Anterior cingulate cortex (tissue), 58 donors: ENCODE data around the gene FEV.

ENCODE experiments used
- DNase-seq, 58 donors: peaks; one replicate each; lab custom pipeline; 2025; lab: John Stamatoyannopoulos, UW

Gene FEV

DNA sequence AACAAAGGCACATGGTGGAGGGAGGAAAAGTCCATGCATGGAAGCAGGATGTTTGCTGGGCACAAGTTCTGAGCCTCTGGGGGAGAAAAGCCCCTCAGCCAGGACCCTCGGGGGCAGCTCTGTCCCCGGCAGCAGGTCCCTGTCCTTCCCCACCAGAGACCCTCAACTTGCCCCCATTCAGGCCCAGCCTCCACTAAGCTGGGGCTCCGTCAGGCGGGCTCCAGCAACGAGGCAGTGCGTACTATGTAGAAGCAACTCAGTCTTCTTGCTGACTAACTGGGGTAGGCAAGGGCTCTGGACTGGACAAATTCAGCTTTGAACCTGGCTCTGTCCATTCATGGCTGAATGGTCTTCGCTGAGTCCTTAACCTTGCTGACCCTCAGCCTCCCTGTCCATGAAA is 33.3 kb upstream of the FEV start:
- no peak for DNase-seq

GRCh38 chr2:219017201-219017931 is 32.4 kb upstream of the FEV start:
- peak in 53 of 58 donors; percentile 13 to 90 (median 66) for DNase-seq

DNA sequence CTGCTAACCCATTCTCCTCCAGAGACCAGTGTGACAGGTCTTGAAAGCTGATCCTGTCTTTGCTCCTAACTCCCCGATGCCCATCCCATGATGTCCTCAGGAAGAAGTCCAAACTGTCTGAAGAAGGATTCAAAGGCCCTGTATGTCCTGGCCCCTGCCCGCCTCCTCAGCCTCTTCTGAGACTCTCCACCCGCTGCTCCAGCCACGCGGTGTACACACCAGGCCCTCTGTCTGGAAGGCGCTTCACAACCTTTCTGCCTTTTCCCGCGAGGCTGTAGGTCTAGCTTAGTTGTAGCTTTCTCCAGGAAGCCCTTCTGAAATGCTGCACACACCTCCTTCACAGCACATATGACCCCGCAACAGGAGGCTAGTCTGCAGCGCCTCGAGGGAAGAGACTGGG is 31.7 kb upstream of the FEV start:
- DNase-seq = no peak

DNA sequence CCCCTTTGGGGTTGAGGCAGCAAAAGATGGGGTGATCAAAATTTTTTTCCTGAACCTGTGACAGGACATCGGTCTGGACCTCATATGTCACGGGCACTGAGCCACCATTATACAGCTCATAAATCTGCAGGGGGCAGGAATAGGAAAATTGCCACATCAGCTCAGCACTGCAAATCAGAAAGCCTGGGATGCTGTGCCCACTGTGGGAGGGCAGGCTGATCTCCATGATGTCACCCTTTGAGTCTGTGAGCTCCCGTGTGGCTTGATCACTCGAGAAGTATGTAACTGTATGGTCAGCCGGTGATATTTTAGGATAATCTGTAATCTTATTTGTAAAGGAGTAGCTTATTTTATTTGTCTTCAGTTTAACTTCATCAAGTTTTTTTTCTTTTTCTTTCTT is 25.9 kb upstream of the FEV start:
- no peak for DNase-seq

DNA sequence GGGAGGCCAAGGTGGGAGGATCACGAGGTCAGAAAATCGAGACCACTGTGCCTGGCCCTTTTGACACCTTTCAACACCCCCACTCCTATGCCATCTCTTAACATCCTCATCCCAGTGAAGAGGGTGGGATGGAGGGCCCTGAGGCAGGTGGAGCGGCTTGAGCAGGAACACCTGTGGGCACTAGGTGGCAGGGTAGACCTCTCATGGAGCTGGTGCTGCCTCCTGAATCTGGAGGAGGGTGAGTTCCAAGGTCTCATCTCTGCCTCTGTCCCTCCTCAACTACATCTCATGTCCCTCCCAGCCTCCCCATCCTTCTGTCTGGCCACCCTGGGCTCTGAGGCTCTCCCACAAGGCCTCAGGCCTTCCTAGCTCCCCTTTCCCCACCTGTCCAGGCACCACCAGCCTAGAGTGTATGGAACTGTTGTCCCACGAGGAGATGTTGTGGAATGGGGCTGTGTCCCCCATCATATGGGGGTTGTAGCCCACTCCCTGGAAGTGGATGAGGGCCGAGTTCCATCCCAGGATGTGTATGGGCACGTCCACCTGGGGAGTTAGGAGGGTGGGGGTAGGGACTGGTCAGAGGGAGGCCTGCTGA is 25.3 kb upstream of the FEV start:
- no peak for DNase-seq

DNA sequence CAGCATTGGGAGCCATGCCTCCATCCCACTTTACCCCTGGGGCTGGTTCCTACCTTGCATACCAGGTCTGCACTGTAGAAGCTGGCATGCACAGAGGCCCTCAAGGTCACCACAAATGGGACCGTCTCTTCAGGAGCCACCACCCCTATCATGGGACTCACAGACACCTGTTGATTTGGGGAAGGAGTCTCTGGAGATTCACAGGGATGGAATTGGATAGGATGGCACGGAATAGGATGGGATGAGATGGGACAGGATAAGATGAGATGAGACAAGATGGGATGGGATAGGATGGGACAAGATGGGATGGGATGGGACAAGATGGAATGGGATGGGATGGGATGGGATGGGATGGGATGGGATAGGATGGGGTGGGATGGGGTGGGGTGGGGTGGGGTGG is 24.3 kb upstream of the FEV start:
- DNase-seq = no peak

GRCh38 chr2:219003979-219004378 is 19.0 kb upstream of the FEV start:
- no peak for DNase-seq

GRCh38 chr2:219003267-219003634 is 18.3 kb upstream of the FEV start:
- no peak for DNase-seq

- peak in 4 of 58 donors; percentile 3 to 20 (median 6) for DNase-seq
These were observed 17.6 kb upstream of the FEV start for GRCh38 chr2:219002395-219003266.

- DNase-seq = no peak
These were observed 16.8 kb upstream of the FEV start for GRCh38 chr2:219001577-219002394.

DNA sequence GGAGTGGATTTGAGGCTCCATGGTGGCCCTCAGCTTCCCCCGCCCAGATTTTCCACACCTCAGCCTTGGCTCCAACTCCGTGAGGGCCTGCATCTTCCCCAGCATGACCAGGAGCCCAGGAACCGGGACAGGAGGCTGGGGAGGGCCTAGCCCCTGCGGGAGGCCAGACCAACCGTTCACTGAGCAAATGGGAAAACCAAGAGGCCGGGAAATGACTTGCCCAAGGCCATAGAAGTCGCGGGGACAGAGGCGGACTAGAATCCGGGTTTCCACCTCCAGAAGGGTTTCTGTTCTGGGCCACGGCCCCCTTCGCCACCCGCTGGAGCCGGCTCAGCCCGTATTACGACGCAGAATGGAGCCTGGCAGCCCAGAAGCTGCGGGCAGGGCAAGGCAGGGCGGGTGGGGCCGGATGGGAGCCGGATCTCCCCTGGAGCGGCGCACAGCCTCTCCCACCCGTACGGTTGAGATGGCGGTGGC is 16.2 kb upstream of the FEV start:
- DNase-seq = no peak

- no peak for DNase-seq
These were observed 15.6 kb upstream of the FEV start for GRCh38 chr2:219000569-219000960.

DNA sequence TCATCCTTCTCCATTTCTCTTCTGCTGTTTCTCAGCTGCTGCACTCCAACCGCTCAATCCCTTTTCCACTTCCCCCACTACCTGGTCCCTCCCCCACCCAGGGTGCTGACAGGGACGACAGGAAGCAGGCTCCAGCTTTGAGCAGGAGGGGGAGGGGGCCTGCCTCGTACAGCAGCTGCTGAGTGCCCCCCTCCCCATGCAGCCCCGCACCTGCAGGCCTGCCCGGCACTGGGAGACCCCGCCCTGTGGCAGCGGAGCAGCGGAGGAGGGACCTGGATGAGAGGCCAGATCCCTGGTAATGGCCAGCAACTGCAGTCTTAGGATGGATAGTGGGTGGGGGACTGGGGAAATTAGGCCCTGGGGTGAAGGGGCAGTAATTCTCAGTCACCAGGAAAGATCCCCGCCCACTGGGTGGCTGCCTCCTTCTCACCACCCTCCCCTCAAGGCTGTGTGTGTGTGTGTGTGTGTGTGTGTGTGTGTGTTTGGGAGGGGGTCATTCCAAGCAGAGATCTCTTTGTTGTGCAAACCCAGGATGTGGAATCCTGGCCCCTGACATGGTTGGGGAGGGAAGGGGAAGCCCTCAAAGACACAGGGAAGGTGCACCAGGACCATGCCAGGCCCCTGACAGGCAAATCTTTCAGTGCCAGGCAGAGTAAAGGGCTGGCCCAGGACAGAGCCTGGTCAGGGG is 15.0 kb upstream of the FEV start:
- no peak for DNase-seq

DNA sequence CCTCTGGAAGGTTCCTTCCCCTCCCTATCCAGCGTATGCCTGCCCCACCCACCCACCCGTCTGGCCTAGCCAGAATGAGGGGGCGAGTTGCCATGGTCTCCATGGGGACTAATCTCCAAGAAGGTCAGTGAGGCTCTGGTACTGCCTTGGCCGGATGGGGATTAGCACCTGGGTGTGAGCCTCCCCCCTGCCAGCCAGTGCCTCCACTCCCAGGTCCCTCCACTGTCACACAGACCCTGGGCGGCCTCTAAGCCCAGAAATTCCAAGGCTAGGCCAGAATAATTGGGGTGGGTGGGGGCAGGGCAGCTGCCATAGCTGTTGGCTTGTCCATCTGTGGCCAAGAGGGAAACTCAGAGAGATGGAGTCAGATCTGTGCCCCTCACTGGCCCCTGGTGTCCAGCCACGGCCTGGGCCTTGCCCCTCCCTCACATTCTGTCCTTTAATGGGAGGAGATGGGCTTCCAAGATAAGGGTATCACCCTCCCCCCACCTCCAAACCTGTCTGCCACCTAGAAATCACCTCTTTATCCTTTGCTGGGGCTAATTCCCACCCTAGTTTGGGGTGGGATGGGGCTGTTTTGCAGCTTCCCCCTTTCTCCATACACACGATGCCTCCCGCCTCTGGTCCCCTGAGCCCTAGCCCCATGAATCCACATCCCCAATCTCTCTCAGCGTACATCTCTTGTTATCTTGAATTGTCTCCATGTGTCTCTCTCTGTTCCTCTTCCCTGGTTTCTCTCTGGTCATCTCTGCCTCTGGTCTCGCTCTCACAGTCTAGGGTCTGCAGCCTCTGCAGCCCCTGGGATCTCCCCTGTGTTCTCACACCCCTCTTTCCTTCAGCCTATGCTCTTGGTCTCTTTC is 14.3 kb upstream of the FEV start:
- no peak for DNase-seq

DNA sequence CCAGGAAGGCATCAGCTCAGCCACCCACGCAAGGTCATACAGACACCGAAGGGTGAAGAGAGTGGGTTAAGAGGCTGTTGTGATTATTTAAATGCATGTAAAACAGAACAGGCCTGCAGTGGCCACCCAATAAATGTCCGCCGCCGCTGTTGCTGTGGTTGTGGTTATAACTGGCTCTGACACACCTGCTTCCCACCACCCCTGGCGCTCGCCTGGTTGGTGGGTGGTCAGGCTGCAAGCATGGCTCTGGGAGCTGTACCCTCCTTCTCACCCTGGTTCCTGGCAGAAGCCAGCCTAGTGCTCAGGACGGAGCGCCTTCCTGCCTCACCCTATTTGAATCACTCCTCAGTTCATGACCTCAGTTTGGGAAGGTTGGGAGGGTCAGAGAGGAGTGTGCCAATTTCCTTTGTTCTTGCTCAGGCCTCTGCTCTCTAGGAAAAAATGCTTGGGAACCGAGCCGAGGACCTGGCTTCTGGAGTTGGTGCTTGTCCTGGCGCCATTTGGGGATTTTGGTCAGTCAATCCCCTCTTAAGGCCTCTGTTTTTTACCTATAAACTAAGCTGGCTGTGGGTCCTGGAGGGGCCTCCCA is 13.5 kb upstream of the FEV start:
- DNase-seq = no peak

GRCh38 chr2:218997731-218998130 is 12.7 kb upstream of the FEV start:
- DNase-seq = no peak

- DNase-seq = no peak
These were observed 12.0 kb upstream of the FEV start for GRCh38 chr2:218996937-218997336.

DNA sequence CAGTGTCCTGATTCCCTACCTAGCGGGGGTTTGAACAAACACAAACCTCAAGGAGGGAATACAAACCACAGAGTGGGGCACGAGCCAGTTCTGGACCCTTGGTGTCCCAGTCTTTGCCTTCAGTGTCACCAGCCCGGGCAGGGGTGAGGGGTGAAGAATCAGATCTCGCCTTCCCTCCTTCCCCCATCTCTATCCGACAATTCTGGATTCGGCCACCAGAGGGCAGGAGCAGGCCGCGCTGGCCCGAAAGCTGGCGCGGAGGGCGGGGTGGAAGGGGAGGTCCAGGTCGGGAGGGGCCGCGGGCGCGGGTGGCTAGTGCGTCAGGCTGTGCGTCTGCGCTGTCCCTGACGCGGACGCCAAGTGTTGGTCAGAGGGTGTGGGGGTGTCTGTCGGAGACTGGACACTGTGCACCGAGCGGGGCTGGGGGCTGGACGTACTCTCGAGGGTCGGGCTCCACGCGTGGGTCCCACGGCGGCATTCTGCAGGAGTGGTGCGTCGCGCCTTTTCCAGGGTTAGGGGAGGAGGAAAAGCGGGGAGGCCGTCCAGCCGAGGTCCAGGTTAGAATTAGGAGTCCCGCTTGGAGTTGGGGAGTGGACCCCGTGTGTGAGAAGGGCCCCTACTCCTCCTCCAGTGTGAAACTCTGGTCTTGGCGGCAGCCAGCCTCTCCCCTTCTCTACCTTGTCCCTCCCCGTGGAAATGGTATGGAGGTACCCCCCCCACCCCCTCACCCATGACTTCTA is 11.2 kb upstream of the FEV start:
- DNase-seq = peak in 57 of 58 donors; percentile 13 to 87 (median 69)
